HG03571 (cell line): Measurements from ENCODE around the gene SFPQ.
"Not testable (repeated sequence)": the region's sequence is repeated elsewhere in the genome, so short reads cannot be mapped to it uniquely, and the experiment has no call there.

Experiments
- ATAC-seq: cut with Tn5 transposase; IDR thresholded peaks from one replicate; pipeline ENCODE4 v1.9.1; 2021; ENCODE audit not compliant: unreplicated experiment

SFPQ gene

DNA sequence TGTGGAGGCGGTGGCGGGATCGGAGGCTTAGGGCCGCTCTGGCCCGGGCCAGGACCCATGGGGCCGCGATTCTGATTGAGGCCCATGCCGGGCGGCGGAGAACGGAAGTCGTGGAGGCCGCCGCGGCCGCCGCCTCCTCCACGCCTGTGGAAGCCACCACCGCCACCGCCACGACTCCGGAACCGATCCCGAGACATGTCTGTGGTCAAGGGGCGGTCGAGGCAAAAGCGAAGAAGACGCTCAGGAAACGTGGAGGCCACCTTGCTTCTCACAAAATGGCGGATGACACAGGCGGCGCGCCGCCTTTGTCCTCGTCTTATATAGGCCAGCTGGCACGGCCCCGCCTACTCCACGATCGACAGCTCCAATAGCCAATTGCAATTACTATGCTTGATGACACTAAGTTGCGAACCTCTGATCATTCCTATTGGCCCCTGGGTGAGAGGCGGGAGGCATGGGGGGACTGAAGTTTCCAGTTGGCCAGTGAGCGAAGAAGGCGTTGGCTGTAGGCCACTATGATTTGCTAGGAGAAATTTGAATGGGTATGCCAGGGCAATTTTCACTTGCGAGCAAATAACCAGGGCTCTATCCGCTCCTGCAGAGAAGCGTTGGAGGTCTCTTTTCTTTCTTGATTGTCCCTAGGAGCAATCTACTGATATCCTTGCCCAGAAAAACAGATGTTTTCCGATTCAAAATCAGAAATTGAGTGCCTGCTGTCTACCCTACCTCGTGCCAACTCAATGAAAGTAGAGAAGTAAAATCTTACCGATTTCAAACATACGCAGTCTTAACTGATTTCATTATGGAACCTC is at the start of gene SFPQ:
SFPQ (minus strand) TSS at position 293 of the 812 bp plus-strand sequence; CDS start at position 197, 96 bp downstream.
- peak; percentile 85 for ATAC-seq

DNA sequence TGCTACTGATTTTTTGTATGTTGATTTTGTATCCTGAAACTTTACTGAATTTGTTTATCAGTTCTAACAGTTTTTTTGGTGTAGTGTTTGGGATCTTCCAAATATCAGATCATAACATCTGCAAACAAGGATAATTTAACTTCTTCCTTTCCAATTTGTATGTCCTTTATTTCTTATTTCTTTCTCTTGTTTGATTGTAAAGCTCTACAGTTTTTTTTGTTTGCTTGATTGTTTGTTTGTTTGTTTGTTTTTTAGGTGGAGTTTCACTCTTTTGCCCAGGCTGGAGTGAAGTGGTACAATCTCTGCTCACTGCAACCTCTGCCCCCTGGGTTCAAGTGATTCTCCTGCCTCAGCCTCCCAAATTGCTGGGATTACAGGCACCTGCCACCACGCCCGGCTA is 43.8 kb upstream of the SFPQ start:
- not testable (repeated sequence) for ATAC-seq

- ATAC-seq: no peak
These were observed 38.3 kb upstream of the SFPQ start for GRCh38 chr1:35231287-35231686.

DNA sequence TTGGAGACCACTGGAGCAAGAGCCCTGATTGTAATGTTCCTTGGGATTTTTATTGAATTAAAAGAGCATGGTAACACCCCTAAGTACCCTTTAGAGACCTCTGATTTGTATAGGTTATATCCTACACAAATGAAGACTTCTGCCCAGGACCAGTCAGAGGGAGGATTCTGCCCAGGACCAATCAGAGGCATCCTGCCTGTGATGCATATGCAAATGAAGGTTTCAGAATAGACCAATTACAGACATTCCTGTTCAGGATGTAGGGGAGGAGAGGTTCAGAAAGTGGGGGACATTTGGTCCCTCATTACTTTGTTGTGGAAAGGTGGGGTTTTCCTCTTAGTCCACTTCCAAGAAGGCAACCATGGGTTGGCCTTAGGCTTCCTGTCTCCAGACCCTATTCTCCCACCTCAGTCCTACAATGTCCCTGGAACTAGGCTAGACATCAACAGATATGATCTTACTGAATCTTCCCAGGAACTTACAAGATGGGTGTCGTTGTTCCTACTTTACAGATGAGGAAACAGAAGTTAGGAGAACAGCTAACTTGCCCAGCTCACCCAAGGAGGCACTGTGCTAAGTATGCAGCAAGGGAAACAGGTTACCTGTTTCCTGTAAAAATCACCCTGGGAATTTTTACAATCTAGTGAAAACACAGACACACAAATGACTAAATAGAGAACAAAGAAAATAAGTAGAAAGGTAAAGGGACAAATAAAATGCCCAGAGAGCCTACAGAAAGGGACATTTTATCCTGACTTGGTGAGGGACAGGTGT is 36.8 kb upstream of the SFPQ start:
- ATAC-seq: no peak

DNA sequence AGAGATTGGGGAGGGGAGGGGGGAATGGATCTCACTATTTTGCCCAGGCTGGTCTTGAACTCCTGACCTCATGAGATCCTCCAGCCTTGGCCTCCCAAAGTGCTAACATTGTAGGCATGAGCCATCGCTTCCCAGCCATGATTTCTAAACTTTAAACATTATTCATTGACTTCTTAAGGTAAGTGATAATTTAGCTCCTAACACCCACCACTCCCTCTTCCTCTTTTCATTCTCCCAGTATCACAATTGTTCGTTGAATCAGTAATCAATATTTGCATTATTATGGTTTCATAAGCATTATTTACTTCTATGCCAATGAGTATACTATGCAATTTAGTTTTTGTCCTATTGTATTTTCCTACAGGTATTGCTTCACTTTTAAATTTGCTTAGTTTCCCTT is 33.6 kb upstream of the SFPQ start:
- ATAC-seq: no peak

GRCh38 chr1:35223084-35223630 is 30.2 kb upstream of the SFPQ start:
- ATAC-seq: no peak

GRCh38 chr1:35222322-35223083 is 29.6 kb upstream of the SFPQ start:
- ATAC-seq: no peak

GRCh38 chr1:35220976-35221375 is 28.0 kb upstream of the SFPQ start:
- ATAC-seq: no peak

DNA sequence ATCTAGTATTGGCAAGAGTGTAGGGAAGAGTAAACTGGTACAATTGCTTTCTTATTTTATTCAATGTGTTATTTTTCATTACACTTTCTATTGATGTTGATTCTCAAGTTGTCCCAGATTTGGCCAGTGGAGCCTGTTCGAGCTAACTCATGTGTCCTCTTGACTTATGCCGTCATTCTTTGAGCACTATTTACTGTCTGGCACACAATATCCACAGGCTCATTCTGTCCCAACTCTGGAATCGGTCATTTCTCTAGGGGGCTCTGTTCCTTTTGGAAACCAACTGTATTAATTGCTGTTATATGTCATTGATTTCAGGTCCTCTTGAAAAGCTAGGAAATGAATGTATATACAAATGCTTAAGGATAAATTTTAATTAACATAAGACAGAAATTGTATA is 22.4 kb upstream of the SFPQ start:
- ATAC-seq: no peak

- no peak for ATAC-seq
These were observed 18.1 kb upstream of the SFPQ start for GRCh38 chr1:35211120-35211414.

- no peak for ATAC-seq
These were observed 17.6 kb upstream of the SFPQ start for GRCh38 chr1:35210321-35211119.

- no peak for ATAC-seq
These were observed 10.3 kb upstream of the SFPQ start for GRCh38 chr1:35203295-35203694.

DNA sequence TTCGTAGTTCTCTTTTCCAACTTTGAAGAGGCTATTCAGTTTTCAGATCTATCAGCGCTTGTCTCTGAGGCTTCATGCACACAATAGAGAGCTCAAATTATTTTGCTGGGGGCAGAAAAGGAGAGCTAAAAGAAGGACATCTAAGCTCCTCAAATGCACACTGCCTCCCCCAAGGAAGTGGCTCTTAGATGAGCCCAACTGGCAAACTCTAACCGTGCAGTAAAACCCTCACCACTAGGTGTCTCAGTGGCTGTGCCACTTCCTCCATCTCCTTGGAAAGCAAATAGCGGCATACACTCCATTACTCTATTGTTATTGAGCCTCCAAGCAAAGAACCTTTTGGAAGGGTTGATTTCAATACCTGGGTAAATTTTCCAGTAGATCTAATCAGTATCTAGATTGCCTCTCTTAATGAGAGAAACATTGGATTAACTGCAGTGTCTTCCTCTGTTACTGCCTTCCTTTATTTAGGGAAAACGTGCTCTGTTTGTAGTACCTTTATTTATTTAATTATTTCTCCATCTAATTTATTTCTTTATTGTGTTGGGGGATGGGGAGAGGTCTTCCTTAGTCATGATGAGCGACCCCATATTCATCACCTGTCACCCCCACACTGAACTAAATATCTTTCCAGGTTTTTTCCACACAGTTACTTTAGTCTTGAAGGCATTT is 9.2 kb upstream of the SFPQ start:
- peak; percentile 90 for ATAC-seq

DNA sequence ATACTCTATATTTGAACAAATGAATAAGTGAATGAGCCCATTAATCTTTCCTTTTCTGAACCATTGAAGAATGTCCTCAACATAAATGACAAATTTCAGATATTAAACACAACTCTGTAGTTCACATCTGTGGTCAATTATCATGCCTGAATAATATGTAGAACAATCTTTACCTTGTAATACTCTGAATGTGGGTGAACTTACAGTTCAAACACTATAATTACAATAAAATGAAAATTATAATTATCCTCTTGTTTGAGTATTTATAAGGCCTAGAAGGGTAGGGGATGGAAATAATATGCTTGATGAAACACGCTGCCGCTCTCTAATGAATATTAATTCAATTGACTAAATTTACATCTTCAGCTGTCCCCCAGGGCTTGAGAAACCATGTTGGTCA is 8.7 kb upstream of the SFPQ start:
- ATAC-seq: no peak

DNA sequence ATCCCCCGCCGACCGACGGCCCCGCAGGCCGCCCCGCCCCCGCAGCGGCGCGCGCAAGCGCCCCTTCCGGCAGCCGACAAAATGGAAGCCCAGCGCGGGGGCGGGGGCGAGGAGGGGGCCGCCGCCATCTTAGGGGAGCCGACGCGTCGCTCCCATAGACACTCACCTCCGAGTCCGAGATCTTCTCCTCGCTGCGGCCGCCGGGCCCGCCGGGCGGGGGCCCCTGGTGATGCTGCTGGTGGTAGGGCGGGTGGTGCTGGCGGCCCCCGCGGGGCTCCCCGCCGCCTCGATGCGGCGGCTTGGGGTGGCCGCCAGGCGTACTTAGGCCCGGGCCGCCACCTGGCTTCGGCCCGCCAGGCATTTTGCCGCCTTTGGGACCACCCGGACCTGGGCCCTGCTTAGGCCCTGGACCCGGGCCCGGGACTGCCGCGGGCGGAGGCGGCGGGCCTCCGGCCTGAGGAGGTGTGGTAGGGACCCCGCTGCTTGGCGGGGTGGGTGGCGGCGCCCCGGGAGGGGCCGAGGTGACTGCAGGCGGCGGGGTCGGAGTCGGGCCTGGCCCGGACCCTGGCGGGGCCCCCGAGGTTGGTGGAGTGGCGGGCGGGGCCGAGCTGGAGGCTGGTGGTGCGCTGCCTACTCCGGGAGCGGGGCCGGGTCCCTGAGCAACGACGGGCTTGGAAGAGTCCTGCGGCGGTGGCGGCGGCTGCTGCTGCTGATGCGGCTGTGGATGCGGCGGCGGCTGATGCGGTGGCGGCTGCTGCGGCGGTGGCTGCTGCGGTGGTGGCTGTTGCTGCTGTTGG is 691 bp downstream of the SFPQ start:
- ATAC-seq: peak; percentile 33

DNA sequence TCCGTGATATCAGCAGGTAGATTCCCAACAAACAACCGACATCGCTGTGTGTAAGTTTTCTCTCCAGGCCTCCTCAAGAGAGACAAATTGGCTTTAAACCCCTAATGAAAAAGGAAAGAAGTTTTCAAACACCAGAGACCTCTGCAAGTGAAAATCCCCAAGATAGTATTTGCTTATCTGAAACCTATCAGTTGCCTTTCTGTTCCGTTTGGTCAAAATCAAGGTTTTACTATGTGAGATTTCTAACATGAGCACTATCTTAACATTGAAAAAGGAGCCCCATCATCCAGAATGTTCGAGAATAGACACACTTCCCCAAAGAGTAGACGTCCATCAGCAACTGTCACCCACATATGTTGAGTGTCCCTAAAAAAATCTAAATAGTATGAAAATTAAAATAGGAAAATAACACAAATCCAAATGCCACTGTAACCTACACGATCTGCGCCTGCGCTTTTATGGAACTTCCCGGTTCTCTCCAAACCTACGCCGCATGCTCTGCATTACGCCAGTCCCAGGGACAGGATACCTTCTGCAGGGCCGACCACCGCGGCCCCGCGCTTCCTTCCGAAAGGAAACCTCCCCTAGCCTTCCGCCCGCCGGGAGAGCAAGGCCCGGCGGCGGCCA is 1.4 kb downstream of the SFPQ start:
- no peak for ATAC-seq

- no peak for ATAC-seq
These were observed 2.2 kb downstream of the SFPQ start for GRCh38 chr1:35190784-35191183.

GRCh38 chr1:35188578-35189392 is 4.2 kb downstream of the SFPQ start:
- no peak for ATAC-seq
